Endometrial microvascular endothelial cells (primary cell): ENCODE results near the gene CTBP1. TPM values are rescaled to one million over a fixed set of nuclear protein-coding genes. Genes with fewer than 3 reads are reported as not detected.

ENCODE experiments used
- in situ Hi-C: cut with HindIII; loops from 2 replicates; pipeline ENCODE4 v1.10.0; 2017; ENCODE audit warnings: low sequenced_read_pairs, low pct_unique_long_range_greater_than_20kb; ENCODE audit errors: inconsistent ontology term
- total RNA-seq: library from RNA; depleted of rRNA; stranded (reverse); fragments of >200 nt; gene quantifications from one replicate; pipeline ENCODE4 v1.2.3, GENCODE V29; 2015; ENCODE audit errors: inconsistent ontology term

CTBP1 gene
- total RNA-seq, 1 donor from 2014 or later, result 237 TPM

DNA sequence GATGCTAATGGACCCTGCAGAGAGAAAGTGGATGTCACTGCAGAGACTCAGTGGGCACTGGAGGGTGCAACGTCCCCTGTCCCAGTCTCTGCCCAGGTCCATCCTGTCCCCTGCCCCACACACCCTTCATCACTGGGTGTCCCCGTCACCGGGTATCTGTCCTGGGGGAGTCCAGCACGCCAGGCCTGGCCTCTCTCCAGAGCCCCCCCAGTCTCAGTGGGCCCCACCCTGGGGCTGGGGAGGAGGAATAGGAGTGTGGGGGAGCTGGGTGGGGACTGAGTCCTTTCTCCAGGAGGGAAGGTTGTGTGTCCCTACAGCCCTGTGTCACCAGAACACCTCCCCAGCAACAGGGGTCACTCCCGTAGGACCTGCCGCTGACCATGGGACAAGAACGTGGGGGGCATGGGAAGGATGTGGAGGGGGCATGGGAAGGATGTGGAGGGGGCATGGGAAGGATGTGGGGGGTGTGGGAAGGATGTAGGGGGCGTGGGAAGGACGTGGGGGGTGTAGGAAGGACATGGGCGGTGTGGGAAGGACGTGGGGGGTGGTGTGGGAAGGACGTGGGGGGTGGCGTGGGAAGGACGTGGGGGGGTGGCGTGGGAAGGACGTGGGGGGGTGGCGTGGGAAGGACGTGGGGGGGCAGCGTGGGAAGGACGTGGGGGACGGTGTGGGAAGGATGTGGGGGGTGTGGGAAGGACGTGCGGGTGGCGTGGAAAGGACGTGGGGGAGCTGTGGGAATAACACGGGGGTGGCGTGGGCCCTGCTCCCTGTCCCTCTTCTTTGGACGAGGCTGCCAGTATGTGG is 55.5 kb downstream of the CTBP1 start:
- in situ Hi-C loops, result no loop called here

DNA sequence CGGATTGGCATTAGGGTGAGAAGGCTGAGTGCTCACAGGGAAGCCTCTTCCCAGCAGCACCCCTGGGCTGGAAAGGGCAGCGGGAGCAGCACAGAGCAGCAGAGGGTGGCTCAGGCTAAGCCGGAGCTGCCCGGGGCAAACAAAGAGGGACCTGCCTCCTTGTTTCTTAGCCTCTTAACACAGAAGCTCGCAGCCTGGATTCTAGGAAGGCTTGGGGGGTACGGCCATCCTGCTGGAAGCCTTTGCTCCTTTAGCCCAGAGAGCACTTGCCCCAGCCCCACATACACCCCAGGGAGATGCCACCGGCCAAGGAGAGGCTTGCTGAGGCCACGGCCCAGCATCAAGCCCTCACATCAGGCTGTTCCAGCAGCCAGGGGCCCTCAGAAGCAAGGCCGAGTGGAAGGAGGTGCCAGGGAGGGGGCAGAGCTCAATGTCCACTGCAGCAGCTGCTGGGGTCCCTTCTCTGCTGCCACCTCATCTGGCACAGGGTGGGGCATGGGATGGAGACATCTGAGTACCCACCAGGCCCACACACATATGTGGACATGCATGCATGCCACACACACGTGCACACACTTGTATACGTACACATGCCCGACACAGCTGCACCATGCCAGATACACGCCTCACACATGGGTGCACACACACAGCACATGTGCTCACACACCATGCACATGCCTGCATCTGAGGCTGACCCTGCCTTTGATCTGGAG is 56.3 kb downstream of the CTBP1 start:
- in situ Hi-C loops, result no loop called here

DNA sequence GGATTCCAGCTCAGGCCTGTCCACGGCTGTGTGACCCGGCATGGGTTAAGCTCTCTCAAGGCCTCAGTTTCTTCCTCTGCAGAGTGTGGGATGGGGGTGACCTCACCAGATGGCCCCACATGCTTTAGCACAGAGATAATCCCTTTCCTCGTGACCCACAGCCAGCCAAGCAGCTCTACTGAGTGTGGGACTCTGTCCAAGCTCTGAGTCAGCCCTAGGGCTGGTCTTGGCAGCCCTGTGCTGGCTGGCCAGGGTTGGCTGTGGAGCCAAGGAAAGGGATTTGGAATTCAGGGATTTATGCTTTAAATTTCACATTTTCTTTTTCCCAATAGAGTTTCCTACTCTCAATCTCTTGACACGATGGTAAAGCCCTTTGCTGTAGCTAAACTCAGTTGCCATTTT is 56.8 kb downstream of the CTBP1 start:
- in situ Hi-C loops, result no loop called here

DNA sequence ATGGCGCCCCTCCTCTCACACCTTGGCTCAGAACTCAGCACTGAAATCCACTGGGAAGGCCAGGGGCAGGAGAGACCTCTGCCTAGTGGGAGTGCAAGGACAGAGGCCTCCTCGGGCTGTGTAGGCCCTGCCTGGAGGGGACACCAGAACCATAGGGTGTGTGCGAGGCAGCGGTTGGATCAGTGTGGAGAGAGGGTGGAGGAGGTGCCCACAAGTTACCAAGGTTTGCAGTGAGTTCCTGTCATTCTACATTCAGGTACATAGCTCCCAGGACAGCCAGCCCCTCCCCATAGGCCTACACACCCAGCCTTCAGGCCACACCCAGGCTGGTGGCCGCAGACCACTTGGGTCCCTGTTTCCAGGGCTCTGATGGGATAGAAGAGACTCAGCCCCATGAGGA is 57.3 kb downstream of the CTBP1 start:
- in situ Hi-C loops, result no loop called here

GRCh38 chr4:1187182-1187581 is 61.7 kb downstream of the CTBP1 start:
- in situ Hi-C loops, result no loop called here

DNA sequence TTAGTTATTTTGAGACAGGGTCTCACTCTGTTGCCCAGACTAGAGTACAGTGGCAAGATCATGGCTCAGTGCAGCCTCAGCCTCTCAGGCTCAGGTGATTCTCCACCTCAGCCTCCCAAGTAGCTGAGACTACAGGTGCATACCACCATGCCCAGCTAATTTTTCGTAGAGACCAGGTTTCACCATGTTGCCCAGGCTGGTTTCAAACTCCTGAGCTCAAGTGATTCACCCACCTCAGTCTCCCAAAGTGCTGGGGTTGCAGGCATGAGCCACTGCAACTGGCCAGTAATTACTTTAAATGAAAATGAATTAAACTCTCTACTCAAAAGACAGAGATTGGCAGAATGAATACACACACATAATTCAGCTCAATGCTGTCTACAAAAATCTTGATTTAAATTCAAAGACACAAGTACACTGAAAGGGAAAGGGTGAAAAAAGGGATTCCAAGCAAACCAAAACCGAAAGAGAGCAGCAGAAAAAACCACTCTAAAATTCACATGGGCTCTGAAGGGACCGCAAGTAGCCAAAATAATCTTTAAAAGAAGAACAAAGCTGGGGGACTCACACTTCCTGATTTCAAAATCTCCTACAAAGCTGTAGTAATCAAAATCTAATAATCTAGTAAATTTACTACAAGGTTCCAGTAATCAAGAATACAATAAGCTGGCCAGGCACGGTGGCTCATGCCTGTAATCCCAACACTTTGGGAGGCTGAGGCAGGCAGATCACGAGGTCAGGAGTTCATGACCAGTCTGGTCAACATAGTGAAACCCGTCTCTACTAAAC is 64.8 kb downstream of the CTBP1 start:
- in situ Hi-C loops, result no loop called here

DNA sequence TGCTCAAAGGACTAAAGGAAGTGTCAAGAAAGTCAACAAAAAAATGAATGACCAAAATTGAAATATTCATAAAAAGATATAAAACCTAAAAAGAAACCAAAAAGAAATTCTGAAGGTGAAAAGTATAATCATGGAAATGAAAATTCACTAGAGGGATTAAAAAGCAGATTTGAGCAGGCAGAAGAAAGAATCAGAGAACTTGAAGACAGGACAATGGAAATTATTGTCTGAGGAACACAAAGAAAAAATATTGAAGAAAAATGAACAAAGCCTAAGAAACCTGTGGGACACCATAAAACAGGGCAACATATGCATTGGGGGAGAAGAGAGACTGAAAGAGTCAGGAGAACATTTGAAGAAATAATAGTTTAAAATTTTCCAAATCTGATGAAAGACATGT is 66.6 kb downstream of the CTBP1 start:
- in situ Hi-C loops, result no loop called here

GRCh38 chr4:1180663-1181062 is 68.3 kb downstream of the CTBP1 start:
- in situ Hi-C loops, result no loop called here

GRCh38 chr4:1179976-1180375 is 69.0 kb downstream of the CTBP1 start:
- in situ Hi-C loops, result no loop called here

GRCh38 chr4:1179089-1179441 is 69.9 kb downstream of the CTBP1 start:
- in situ Hi-C loops, result no loop called here

- in situ Hi-C loops, result no loop called here
These were observed 70.4 kb downstream of the CTBP1 start for GRCh38 chr4:1178300-1179088.

DNA sequence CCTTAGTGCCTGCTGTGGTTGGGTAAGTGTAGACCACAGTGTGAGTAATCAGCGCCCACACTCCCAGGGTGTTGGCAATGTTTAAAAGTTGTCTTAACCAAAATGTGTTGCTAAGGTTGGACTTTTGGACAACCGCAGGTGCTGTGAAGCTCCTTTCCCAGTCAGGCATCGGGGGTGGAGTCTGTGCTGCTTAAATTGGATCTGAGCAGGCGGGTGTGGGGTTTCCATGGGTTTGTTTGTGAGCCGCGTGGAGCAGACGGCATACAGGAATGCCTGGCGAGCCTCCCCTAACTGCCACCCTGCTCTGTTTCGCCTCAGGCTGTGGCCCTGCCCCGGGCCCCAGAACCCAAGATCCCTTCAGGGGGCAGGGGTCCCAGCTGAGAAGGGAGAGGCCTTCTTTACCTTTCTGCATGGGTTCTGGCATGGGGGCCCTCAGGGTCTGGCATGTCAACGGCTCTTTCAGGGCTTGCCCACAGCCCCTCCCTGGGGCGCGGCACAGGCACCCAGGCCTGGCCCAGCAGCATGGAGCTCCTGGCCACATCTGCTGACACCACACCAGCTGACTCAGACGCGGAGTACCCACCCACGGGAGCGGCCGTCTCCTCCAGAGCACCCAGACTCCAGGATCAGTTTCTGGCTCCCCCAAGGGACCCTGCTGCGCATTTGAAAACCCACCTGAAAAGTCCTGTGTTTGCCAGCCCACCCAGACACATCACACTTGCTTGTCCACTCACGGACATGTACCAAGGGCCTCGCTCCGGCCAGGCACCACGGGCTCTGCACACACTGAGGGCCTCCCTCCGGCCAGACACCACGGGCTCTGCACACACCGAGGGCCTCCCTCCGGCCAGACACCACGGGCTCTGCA is 71.4 kb downstream of the CTBP1 start:
- in situ Hi-C loops, result no loop called here

- in situ Hi-C loops, result no loop called here
These were observed 72.3 kb downstream of the CTBP1 start for GRCh38 chr4:1176398-1177273.

DNA sequence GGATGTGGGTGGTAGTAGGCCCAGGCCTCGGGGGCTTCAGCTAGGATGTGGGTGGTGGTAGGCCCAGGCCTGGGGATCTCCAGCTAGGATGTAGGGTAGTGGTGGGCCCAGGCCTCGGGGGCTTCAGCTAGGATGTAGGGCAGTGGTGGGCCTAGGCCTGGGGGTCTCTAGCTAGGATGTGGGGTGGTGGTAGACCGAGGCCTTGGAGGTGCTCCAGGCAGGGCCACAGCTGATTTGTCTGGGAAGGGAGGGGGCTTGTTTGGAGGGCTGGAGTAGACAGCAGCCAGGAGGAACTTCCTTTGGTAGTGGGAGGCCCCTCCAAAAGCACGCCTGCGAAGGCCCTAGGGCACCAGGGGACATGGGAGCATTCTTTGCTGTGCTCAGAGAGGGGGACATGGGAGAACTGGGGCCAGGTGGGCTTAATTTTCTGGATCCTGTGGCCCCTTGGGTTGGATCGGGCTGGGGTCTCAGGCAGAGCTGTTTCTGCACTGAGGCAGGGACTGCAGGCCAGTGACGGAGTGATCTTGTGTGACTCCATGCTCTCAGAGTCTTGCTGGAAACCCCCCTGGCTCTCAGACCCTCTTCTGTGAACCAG is 73.2 kb downstream of the CTBP1 start:
- in situ Hi-C loops, result no loop called here

DNA sequence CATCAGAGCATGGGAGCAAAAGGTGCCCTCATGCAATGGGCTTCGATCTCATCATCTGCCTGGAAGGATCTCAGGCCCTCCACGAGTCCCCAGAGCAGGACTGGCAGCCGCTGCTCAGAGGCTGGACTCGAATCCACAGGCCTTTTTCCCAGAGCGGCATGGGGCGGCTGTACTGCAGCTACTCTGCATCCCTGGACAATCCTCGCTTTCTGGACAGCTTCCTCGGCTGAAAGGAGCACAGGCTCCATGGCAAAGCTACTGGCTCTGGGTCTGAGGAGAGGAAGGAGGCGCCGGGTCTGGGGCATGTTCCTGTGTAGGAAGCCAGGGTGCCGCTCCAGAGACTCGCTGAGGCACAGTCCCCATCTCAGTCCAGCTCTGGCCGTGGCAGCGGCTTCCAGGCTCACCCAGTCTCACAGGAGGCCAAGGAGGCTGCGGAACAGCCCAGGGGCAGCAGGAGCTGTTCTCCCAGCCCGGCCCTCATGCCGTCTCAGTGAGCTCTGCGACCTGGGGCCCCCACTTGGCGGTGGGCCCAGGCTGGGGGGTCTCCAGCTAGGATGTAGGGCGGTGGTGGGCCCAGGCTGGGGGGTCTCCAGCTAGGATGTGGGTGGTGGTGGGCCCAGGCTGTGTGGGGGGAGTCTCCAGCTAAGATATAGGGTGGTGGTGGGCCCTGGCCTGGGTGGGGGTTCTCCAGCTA is 73.8 kb downstream of the CTBP1 start:
- in situ Hi-C loops, result loop anchor here (25.0 kb wide), 1 partner anchor 388 kb away; no protein-coding TSS in a partner anchor
